HG03066 (cell line): ENCODE data around the gene CTCF.
A peak's percentile ranks its signal among the peaks of the same experiment; 100 is the strongest.

ENCODE experiments used
- ATAC-seq: cut with Tn5 transposase; IDR thresholded peaks from one replicate; pipeline ENCODE4 v1.9.1; 2021; ENCODE audit warnings: low read depth; ENCODE audit not compliant: unreplicated experiment

Gene CTCF

DNA sequence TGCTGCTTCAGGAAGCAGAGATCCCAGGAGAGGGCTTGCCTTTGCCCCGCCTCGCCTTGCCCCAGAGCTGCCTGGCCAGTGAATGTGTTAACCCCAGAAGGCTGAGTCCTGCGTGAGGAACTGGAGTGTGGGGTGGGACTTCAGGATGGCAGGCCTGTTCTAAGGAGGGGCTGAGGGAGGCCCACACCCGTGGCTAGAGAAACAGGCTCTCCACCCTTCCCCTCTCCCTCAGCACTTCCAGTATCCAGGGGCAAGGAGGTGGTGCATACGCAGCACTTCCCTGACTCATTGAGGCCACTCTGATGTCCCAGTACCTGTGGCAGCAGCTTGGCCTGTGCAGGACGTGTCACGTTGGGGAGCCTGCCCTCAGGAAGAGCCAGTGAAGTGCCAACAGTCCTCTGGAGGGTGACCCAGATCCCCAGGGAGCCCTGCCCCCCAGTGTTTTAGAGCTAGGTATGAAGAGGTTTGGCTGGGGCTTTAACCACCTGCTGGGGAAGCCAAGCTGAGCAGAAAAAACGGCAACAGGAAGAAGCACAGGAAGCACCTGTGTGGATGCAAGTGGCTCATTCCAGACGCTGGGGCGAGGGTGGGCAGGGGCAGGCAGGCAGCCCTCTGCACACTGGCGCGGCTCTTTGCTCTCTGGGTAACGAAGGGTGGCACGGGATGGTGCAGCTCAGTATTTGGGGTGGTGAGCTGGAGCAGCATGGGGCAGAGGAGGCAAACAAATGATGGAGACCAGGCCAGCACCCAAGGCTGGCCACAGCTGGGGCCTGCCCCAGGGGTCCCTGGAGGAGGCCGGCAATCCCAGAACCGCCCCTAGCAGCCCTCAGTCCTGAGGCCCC, 14.7 kb upstream of the CTCF start:
- no peak for ATAC-seq

DNA sequence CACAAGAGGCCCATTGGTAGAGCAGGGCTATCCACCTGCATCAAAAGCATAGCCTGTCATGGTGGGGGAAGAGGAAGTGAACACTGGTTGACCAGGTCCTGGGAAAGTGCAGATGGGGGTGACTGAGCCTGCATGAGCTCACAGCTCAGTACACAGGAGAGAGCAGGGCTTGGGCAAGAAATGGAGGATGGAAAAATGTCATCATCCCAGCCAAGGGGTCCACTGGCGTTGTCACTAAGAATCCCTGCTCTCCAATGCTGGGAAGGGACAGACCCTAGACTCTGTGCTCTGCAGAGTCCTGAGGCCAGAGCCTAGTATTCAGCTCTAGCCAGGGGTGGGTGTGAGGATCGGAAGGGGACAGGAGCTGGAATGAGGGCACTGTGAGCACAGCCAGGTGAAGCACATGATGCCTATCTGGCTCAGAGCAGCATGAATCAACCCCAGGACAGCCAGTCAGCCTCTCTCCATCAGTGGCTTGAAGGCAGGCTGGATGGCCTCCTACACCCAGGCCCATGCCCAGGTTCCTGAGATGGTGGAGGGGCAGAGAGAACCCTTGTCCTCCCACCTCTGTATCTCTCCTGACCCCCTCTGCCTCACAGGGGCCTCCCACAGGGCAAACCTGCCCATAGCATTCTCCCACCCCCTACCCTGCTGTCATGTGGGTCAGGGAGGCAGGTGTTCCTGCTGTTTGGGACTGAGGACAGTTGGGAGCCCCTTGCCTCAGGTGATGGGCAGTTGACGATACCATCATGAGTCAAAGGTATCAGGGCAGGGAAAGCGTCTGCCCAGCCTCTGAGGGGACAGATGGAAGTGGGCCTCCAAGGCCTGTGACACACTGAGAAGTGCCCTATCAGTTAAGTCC, 13.8 kb upstream of the CTCF start:
- no peak for ATAC-seq

DNA sequence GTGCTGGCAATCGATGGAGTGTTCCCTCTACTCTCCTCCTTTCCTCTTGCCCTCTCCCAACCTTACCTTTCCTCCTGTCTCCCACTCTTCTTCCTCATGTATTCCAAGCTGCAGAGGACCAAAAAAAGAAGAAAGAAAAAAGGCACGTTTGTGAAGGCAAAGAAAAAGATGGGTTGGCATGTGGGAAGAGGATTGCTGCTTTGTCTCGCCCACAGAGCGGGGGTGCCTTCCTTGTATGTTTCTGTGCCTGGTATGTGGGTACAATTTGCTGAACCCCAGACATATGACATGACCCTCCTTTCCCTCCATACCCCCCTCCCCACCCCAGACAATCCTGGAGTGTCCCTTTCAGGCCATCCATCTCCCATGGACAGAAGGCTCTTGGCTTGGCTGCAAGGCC, 13.1 kb upstream of the CTCF start:
- ATAC-seq: no peak

DNA sequence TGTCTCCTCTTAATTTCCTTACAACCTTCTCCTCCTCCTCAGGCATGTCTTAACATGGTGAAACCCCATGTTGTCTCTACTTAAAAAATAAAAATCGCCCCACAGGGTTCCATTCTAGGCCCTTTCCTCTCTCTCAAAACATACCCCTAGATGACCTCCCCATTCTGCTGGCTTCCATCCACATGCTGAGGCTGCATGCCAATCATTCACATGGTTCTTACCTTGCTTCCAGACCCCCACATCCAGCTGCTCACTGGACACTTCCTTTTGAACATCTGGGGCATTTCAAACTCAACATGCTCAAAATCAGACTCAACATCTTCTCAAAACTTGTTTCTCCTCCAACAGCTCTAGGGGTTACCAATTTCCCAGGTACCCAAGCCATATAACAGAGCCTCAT, 12.4 kb upstream of the CTCF start:
- ATAC-seq: no peak

DNA sequence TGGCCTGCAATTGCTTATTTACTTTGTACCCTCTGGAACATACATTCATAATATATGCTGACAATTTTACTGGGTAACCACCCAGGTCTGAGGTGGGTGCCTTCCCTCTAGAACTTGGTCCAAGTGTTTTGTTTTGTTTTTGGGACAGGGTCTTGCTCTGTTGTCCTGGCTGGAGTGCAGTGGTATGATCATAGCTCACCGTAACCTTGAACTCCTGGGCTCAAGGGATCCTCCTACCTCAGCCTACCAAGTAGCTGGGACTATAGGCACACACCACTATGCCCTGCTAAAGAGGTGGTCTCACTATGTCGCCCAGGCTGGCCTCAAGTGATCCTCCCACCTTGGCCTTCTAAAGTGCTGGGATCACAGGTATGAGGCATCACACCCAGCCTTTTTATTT, 11.2 kb upstream of the CTCF start:
- ATAC-seq: no peak

DNA sequence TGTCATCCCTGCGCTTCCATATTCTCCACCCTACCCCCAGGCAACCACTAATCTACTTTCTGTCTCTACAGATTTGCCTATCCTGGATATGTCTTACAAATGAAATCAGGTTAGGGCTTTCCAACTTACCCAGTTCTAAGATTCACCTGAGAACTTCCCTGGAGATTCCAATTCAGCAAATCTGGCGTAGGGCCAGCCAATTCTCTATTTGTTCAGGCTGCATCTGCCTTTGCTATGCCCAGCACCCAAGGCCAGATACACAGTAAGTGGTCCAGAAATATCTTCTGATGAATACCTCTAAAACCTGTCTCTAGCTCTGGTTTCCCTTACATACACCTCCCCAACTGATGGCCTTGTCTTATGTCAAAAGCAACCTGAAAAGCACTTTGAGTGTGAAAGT, 10.4 kb upstream of the CTCF start:
- no peak for ATAC-seq

DNA sequence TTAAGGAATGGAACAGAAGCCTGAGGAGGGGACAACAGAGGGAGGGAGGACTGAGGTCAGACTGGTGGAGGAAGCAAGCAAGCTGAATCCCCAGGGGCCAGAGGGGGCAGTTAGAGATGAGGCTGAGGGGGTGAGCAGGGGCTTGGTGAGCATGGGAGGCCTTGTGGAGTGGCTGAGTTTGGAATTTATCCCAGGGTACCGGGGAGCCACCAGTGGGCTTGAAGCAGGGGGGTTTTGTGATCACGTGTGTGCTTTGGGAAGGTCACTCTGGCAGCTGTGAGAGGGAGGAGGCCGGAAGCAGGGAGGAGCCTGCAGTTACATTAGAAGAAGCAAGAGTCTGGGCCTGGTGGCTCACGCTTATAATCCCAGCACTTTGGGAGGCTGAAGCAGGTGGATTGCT, 9.8 kb upstream of the CTCF start:
- ATAC-seq: no peak

DNA sequence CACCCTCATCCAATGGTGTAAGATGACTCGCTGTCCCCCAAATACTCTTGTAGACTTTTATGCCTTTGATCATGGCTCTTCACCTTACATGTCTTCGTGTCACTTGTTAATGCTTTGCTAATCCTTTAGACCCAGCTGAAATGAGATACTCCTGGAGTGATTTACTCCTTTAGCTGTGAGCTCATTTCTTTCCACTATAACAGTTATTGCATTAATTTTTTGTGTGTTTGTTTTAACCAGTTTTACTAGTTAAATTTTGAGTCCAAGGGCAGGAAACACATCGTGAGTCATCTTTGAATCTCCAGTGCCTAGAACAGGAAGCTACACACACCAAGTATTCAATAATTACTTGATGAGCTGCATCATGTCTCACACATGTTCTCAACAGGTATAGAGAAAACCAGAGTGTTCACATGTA, 6.5 kb upstream of the CTCF start:
- no peak for ATAC-seq

DNA sequence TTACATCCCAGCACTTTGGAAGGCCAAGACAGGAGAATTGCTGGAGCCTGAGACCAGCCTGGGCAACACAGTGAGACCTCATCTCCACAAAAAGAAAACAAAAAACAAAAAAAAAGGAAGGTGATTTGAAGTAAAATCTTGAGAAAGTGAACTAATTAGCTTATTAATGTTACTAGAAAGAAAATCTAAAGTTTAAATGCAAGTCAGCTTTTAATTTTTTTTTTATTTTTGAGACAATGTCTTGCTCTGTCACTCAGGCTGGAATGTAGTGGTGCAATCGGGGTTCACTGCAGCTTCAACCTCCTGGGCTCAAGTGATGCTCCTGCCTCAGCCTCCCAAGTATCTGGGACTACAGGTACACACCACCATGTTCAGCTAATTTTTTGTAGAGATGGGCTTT, 3.5 kb upstream of the CTCF start:
- no peak for ATAC-seq

DNA sequence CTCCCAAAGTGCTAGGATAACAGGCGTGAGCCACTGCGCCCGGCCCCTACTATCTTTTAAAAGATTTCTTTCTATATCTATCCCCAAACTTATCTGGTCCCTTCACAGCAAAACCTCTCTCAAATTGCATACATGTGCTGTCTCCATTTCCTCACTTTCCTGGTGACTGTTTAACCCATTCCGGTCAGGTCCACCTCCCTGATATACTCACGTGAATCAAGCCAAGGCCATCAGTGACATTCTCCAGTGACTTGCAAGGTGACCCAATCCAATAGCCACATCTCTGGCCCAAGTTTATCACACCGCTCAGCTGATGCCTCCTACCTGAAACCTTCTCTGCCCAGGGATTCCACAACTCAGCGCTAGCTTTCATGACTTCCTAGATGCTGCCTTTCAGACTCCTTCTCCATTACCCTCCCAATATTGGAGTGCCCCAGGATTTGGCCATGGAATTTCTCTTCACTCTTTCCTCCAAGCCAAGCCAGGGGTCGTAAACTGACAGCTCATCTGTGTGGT, 1.4 kb upstream of the CTCF start:
- ATAC-seq: no peak

DNA sequence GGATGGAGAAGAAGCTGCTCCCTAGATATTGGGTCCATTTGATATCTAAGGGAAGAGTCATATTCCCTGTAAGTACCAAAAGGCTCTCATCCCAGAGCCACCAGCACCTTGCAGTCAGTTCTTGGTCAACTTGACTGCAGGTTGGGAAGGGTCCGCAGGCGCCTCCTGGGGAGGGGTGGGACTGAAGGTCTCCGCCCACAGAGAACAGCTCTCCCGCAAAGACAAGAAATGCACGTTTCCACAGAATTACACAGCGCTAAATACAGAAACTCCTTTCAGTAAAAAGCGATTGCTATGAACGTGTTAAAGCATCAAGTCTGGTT, 864 bp upstream of the CTCF start:
- ATAC-seq: no peak

DNA sequence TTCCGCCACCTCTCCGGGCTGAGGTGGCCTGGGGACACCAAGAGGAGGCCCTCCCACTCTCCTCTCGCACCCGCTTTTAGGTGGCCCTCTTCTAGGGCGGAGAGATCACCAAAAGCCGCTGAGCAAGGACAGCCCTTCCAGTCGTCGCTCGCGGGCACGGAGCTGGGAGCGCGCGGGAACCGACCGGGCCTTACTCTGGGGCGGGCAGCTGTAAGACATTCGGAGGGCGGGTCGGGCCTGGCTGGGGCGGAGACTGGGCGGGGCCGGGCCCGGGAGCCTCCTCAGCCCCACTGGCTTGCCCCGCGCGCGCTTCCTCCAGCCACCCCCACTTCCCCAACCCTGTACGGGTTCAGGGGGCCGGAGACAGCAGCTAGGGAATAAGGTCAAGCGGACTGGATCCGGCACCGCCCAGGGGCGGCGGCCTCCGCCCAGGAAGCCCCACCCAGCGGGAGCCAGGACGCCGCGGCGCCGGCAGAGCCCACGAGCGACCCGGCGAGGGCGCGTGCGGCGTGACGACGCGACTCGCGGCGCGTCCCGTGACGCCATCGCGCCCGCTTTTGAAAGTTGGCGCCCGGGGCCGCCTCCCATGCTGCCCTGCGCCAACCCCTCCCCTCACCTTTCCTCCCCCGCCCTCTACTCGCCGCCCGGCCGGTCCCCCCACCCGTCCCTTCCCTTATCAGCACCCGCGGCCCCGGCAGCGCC, 351 bp upstream of the CTCF start:
- ATAC-seq: peak; percentile 80

DNA sequence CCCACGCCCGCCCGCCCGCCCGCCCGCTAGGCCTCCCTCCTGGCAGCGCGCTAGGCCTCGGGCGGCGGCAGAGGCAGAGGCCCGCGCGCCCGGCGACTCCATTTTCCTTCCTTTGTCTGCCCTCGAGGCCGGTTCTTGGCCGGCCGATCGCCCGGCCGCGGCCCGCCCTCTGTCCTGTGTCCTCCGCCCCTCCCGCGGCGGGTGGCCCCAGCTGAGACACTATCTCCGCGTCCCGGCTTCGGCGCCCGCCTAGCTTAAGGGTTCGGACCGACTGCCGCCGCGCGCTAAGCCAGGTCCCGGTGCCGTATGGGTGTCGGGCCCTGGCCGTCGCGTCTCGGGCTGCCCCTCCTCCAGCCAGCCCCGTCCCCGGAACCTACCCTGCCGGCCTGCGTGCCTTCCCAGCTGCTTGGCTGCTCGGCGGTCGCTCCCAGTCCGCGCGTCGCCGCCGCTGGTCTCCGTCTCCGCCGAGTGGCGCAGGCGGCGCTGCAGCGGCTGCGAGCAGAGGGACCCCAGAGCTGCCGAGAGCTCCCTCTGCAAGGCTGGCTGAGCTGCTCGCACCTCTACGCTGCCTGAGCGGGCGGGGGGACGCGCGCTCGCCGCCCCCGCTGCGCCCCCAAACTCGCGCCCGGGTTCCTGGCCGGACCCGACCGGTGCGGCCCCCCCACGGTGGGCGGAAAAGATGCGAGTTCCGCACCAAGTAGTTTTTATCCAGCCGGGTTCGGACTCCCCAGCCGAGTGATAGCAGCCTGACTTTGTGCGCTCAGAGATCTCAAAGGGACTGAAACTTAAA, 787 bp downstream of the CTCF start:
- ATAC-seq: no peak

DNA sequence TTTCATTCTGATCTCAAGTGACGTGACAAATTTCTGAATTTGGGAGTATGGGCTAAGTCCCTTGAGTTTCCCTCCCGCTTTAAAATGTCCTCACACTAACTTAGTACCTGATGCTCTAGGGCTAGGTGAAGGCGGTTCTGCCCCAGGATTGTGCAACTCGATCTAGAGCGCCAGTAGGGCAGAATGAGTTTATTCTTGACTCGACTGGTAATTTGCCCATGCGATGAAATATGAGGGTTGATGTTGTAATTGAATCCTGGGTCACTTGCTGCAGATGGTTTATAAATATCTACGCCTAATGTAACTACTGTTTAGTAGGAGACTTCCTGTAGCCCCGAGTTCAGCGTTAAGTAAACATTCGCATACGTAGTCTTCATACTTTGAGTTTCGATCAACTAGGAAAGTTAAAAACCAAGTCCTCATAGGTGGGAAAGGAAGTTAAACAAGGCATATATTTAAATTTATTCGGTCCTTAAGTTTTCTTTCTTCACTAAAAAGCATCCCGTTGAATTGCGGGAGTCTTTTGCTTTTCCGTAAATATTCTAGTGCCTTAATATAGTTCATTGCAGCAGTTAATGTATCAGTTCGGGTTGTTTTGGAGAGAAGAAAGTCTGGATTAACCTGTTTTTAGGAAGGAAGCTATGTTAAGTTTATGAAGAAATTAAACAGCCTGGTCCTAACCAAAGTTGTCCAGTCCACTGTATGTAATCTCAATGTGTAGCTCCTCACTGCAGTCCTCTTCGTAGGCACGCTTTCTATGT, 1.6 kb downstream of the CTCF start:
- no peak for ATAC-seq

DNA sequence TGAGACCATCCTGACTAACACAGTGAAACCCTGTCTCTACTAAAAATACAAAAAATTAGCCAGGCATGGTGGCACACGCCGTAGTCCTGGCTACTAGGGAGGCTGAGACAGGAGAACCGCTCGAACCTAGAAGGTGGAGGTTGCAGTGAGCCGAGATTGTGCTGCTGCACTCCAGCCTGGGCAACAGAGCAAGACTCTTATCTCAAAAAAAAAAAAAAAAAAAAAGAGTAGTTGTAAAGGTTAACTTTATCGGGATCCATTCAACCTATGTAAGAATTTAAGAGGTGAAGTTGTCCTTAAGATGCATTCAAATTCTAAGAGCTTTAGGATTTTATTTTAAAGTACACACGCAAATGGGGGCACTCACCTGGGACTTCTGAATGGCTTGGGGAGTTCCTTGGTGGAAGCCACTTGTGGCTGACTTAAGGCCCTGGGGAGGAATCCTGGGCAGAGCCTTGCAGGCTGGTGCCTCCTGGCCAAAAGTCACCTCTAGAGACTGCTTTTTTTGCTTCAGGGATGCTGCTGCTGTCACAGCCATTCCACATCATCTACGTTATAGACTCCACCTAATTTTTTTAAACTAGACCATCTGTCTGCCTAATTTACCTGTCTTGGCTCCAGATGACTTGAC, 3.3 kb downstream of the CTCF start:
- no peak for ATAC-seq

DNA sequence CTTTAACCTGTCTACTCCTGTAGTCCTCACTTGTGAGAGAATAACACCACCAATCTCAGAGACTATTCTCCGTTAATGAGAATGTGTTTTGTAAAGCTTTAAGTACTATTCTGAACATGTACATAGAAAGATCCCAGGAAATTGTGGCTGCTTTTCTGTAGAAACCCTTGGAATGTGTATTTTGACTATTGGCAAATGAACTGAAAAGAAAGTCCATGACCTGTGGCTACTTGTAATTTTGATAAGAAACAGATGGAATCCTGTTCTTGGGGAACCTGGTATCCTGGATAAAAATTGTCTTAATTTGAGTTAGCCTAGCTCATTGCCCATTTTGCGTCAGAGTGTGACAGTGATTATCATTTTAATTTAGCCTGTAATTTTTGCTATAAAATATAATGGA, 9.1 kb downstream of the CTCF start:
- ATAC-seq: no peak

DNA sequence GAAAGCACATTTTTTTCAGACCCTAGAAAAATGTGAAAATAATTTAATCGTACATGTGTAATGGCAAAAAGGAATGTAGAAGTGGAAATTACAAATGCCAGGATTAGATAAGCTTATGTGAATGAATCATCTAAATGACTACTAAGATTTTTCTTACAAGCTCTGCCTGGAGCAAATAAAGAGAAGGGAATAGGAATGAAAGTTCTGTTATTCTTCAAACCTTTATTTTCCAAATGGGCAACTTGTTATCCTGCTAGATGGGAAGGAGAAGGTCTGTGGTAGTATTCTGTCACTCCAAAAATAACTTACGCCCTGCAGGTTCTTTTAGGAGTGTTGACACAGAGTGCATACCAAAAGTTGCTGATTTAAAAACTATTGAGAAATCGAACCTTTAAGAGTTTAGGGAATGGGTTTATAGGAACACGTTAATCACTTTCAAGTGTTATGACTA, 9.7 kb downstream of the CTCF start:
- no peak for ATAC-seq

DNA sequence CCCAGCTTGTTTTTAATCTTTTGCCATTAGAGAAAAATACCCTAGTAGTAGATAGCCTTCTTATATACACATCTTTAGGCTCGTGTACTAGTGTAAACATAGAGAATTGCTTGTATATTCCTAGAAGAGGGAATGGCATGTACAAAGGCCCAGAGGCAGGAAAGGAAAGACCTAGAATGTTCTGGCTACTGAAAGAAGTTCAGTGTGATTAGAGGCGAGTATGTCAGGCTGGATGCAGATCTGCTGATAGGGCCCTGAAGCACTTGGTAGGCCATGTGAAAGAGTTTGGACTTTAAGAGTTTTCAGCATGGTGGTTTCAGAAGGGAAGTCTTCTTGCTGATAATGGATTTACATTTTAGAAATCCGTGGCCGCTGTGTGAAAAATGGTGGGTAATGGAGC, 17.4 kb downstream of the CTCF start:
- ATAC-seq: no peak

DNA sequence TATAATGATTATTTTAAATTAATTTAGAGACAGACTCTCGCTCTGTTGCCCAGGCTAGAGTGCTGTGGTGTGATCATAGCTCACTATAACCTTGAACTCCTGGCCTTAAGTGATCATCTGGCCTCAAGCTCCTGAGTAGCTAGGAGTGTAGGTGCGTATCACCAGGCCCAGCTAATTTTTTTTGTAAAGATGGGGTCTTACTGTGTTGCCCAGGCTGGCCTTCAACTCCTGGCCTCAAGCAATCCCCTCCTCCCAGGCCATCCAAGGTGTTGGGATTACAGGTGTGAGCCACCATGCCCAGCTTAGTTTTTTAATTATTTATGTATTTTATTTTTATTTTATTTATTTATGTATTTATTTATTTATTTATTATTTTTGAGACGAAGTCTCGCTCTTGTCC, 17.9 kb downstream of the CTCF start:
- no peak for ATAC-seq
